Adrenal gland (tissue), 12 donors: ENCODE data around the gene PVALEF. TPM values are rescaled to one million over a fixed set of nuclear protein-coding genes. Genes with fewer than 3 reads are reported as not detected.

Experiments used
- DNase-seq, 7 donors: peaks; one replicate each; pipeline ENCODE4 v3.0.0-alpha.2; 2019 to 2020
- H3K27ac ChIP-seq, 5 donors: fragments of 200-600 bp; sonication (generic) in 4 of 5; 1 replicate in 3 of 5; 2 replicates in 2 of 5; pipeline versions ENCODE4 v1.5.1 to v1.8.0; 2016 to 2020; ENCODE audit warnings: mild to moderate bottlenecking in 1 of 5
- H3K27me3 ChIP-seq: fragments of 200-600 bp; 2 replicates; pipeline ENCODE4 v1.8.0; 2021
- H3K36me3 ChIP-seq, 2 donors: fragments of 200-600 bp; replicated peaks in 1 of 2; 1 replicate in 1 of 2; 2 replicates in 1 of 2; pipeline versions ENCODE4 v1.5.1 to v1.8.0; 2018 to 2022
- H3K4me1 ChIP-seq, 2 donors: fragments of 200-600 bp; replicated peaks in 1 of 2; 1 replicate in 1 of 2; 2 replicates in 1 of 2; pipeline versions ENCODE4 v1.5.1 to v1.8.0; 2018 to 2021
- H3K4me3 ChIP-seq, 4 donors: fragments of 200-600 bp; sonication (generic) in 3 of 4; one replicate each; pipeline ENCODE4 v1.5.1; 2016 to 2018
- H3K9me3 ChIP-seq, 3 donors: fragments of 200-600 bp; sonication (generic) in 1 of 3; replicated peaks in 1 of 3; 1 replicate in 2 of 3; 2 replicates in 1 of 3; pipeline versions ENCODE4 v1.5.1 to v1.8.0; 2016 to 2021
- POLR2A ChIP-seq, 2 donors: fragments of 450-650 bp; IDR thresholded peaks; one replicate each; pipeline ENCODE4 v1.6.1; 2017; ENCODE audit warnings: antibody characterized with exemption in 2 of 2, mild to moderate bottlenecking in 2 of 2, moderate library complexity in 1 of 2
- WGBS, 4 donors: extraction: QIAGEN DNeasy Blood & Tissue Kit in 2 of 4; methylation state at CpG; one replicate each; pipeline versions ENCODE4 v1.1.5 to v1.1.7; 2013 to 2017; 5-methylcytosine and 5-hydroxymethylcytosine counted together
- intact Hi-C, 2 donors: fragments of 100-400 bp; cut with DNase I; formaldehyde crosslinking; loops; one replicate each; pipeline versions ENCODE4 v1.14.1 to v1.15.0; 2022 to 2023
- polyA plus RNA-seq, 3 donors: library from polyadenylated mRNA; stranded (reverse); fragments of 200-250 nt in 2 of 3; fragments of 350-450 nt in 1 of 3; fragmentation: Illumina TruSeq in 1 of 3; extraction: RNeasy Lipid Tissue Mini Kit (QIAGEN cat#74804) in 1 of 3; gene quantifications; one replicate each; pipeline ENCODE4 v1.2.3, GENCODE V29; 2013 to 2014
- total RNA-seq, 9 donors: library from RNA; depleted of rRNA in 4 of 9; stranded (reverse); fragments of >200 nt in 4 of 9; fragments of 120-200 nt in 1 of 9; fragmentation: NEBNext Ultra II Directional in 1 of 9; extraction: Animal tissue kit (Norgen Biotek cat#: 25700) in 1 of 9; gene quantifications; one replicate each; pipeline versions ENCODE4 v1.1.0 to v1.2.4, GENCODE V29; 2013 to 2023
- TF ChIP-seq, protein P1 (sequence below), 6 experiments: fragments of 450-650 bp in 4 of 6; fragments of 200-600 bp in 2 of 6; sonication (generic) in 1 of 6; IDR thresholded peaks; 1 replicate in 5 of 6; 2 replicates in 1 of 6; pipeline versions ENCODE4 v1.5.1 to v1.8.0; 2016 to 2021; ENCODE audit warnings: antibody characterized with exemption in 6 of 6, mild to moderate bottlenecking in 2 of 6, moderate library complexity in 1 of 6
- donor health status: healthy with polysubstance abuse.
- donor health status: Bipolar disorder and iron deficiency.
- donor health status: DM: yes; HTN: yes; CAD: no.
- donor health status: DM: no; HTN: no; CAD: no.
- donor health status: DM: no; HTN: no; CAD: no.
- donor health status: DM: yes; HTN: yes; CAD: no.

Gene PVALEF
- total and polyA plus RNA-seq, 12 donors = not detected

DNA sequence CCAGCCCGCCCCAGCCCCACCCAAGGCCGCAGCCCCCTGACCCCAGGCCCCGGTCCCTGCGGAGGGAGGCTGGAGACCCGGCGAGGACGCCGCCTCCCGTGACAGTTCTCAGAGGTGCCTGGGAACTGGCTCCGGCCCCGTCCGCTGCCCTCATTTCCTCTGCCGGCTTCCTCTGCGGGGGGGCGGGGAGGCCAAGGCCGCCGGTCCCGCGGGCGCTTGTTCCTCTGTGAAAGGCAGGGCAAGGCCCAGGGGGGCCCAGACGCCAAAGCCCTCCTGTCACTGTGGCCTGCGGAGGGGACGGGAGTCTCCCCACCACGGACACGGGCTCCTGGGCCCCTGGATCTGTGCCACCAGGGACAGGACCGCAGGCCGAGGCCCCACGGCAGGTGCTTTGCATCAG is 5.0 kb upstream of the PVALEF start:
- peak overlapping the region in 2 of 4 donors; percentile 26 to 55 for H3K4me3 ChIP-seq
- TF ChIP-seq, protein P1, sequence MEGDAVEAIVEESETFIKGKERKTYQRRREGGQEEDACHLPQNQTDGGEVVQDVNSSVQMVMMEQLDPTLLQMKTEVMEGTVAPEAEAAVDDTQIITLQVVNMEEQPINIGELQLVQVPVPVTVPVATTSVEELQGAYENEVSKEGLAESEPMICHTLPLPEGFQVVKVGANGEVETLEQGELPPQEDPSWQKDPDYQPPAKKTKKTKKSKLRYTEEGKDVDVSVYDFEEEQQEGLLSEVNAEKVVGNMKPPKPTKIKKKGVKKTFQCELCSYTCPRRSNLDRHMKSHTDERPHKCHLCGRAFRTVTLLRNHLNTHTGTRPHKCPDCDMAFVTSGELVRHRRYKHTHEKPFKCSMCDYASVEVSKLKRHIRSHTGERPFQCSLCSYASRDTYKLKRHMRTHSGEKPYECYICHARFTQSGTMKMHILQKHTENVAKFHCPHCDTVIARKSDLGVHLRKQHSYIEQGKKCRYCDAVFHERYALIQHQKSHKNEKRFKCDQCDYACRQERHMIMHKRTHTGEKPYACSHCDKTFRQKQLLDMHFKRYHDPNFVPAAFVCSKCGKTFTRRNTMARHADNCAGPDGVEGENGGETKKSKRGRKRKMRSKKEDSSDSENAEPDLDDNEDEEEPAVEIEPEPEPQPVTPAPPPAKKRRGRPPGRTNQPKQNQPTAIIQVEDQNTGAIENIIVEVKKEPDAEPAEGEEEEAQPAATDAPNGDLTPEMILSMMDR (IDR thresholded peaks at IDR 0.05) = no peak
- TF ChIP-seq POLR2A (IDR thresholded peaks at IDR 0.05) = no peak
- WGBS, 4 donors = 10 to 50% (median 14%) methylated on average over 2 to 28 of the region's 28 CpGs
- H3K9me3 ChIP-seq = no peaks in the 10 kb centered on the region
- peak overlapping the region in 2 of 5 donors; percentile 30 to 66 for H3K27ac ChIP-seq
- H3K4me1 ChIP-seq = peaks cover 7 to 17% of the 10 kb centered on the region in 2 donors
- DNase-seq = peak; percentile 42 to 75 (median 69)
- intact Hi-C loops = no loop called here
- H3K27me3 ChIP-seq = peaks cover 2% of the 10 kb centered on the region
- H3K36me3 ChIP-seq = no peaks in the 10 kb centered on the region

DNA sequence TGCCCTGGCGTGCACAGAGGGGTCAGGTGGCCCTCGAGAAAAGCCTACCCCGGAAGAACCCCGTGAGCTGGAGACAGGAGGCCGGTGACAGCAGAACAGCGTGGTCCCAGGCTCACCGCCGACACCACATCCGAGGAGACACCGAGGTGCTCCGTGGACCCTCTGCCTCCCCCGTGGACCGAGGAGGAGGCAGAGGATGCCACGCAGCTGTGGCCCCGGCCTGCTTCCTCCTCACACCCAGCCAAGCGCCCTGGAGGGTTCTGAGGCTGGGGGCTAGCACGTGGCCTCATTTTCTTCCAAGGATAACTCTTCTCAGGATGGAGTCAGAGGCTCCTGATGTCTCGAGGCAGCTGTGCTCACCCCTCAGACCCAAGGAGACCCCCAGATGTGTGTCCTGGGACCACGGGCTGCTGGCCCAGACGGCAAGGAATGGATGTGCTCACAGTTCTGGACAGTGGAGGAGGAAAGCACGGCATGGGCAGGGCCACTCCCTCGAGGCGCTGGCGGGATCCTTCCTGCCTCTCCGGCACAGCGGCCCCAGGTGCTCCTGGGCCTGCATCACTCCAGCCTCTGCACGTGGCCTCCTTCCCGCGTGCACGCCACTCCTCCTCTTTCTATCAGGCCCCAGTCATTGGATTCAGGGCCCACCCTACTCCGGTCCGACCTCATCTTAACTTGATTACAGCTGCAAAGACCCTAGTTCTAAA is 4.4 kb upstream of the PVALEF start:
- H3K27me3 ChIP-seq = peaks cover 6% of the 10 kb centered on the region
- TF ChIP-seq, protein P1 (IDR thresholded peaks at IDR 0.05) = no peak
- no peak for TF ChIP-seq POLR2A (IDR thresholded peaks at IDR 0.05)
- H3K36me3 ChIP-seq = no peaks in the 10 kb centered on the region
- DNase-seq = no peak
- no peaks in the 10 kb centered on the region for H3K9me3 ChIP-seq
- H3K4me1 ChIP-seq = peaks cover 7 to 17% of the 10 kb centered on the region in 2 donors
- H3K4me3 ChIP-seq = peak overlapping the region in 1 of 4 donors; percentile 55
- intact Hi-C loops = no loop called here
- H3K27ac ChIP-seq = peak overlapping the region in 1 of 5 donors; percentile 66
- 73 to 87% (median 77%) methylated on average over 14 to 32 of the region's 32 CpGs for WGBS, 4 donors

DNA sequence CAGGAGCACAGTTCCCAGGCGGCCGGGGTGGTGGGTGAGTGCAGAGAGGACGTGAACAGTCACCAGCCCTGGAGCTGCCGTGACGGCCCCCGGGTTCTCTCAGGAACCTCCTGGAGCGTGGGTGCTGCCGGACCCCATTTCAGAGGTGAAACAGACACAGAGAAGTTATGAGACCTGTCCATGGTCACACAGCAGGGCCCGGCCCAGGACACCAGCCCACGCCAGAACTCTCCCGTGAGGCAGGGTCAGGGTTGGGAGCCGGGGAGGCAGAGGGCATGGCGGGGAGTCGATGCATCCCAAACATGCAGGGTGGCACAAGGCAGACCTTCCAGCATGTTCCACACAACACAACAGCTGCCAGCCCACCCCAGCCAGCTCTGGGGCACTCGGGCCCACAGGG is 3.8 kb upstream of the PVALEF start:
- no peaks in the 10 kb centered on the region for H3K9me3 ChIP-seq
- TF ChIP-seq, protein P1 (IDR thresholded peaks at IDR 0.05) = no peak
- no peak for TF ChIP-seq POLR2A (IDR thresholded peaks at IDR 0.05)
- H3K36me3 ChIP-seq = no peaks in the 10 kb centered on the region
- no peak for DNase-seq
- peaks cover 7 to 17% of the 10 kb centered on the region in 2 donors for H3K4me1 ChIP-seq
- no peak overlapping the region for H3K4me3 ChIP-seq
- intact Hi-C loops = no loop called here
- peaks cover 6% of the 10 kb centered on the region for H3K27me3 ChIP-seq
- WGBS, 4 donors = 90 to 96% (median 94%) methylated on average over 8 to 15 of the region's 15 CpGs
- H3K27ac ChIP-seq = no peak overlapping the region

DNA sequence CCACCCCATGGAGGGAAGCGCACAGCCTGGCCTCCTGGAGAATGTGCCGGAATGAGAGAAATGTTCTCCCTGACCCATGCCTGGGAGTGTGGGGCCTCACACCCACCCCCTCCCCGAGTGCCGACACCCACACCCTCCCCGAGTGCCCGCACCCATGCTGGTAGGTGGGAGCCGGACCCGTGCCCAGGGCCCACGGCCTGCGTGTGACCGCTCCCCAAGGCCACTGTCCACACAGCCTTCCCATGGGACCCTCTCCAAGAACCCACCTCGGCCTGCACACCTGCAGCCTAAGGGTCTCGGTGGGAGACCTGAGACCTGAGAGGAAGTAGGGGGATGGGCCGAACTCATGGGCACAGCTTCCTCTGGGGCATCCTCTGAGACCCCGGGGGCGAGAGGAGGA is 3.3 kb upstream of the PVALEF start:
- peaks cover 6% of the 10 kb centered on the region for H3K27me3 ChIP-seq
- H3K36me3 ChIP-seq = no peaks in the 10 kb centered on the region
- H3K27ac ChIP-seq = no peak overlapping the region
- peaks cover 7 to 17% of the 10 kb centered on the region in 2 donors for H3K4me1 ChIP-seq
- DNase-seq = no peak
- 89 to 100% (median 94%) methylated on average over 1 to 16 of the region's 16 CpGs for WGBS, 4 donors
- H3K9me3 ChIP-seq = no peaks in the 10 kb centered on the region
- TF ChIP-seq, protein P1 (IDR thresholded peaks at IDR 0.05) = no peak
- TF ChIP-seq POLR2A (IDR thresholded peaks at IDR 0.05) = no peak
- no peak overlapping the region for H3K4me3 ChIP-seq
- intact Hi-C loops = no loop called here
